Mesenchymal stem cell (in vitro differentiated cells and primary cell): ENCODE data around the gene DNTT.

Experiments used
- DNase-seq: peaks from one replicate; pipeline ENCODE4 v3.0.0-alpha.2; 2013
- H2AFZ ChIP-seq: one replicate; pipeline ENCODE4 v1.6.1; 2013; ENCODE audit warnings: low read depth, mild to moderate bottlenecking, control low read depth, inconsistent platforms, low read length, moderate library complexity
- H2AK5ac ChIP-seq: 2 replicates; pipeline ENCODE4 v1.6.1; 2013; ENCODE audit warnings: low read length, moderate library complexity, mild to moderate bottlenecking, inconsistent platforms; ENCODE audit not compliant: severe bottlenecking
- H2BK120ac ChIP-seq: one replicate; pipeline ENCODE4 v1.6.1; 2013; ENCODE audit warnings: low read depth, mild to moderate bottlenecking, inconsistent platforms, low read length, moderate library complexity
- H2BK12ac ChIP-seq, 2 experiments: one replicate each; pipeline ENCODE4 v1.6.1; 2013; ENCODE audit warnings: inconsistent platforms in 2 of 2, low read length in 2 of 2, mild to moderate bottlenecking in 2 of 2, moderate library complexity in 2 of 2, control low read depth in 1 of 2
- H2BK15ac ChIP-seq: one replicate; pipeline ENCODE4 v1.6.1; 2013; ENCODE audit warnings: mild to moderate bottlenecking, low read depth, inconsistent platforms; ENCODE audit not compliant: poor library complexity, severe bottlenecking
- H2BK5ac ChIP-seq: 2 replicates; pipeline ENCODE4 v1.6.1; 2013; ENCODE audit warnings: low read depth, mild to moderate bottlenecking, low read length, control low read depth, inconsistent platforms; ENCODE audit not compliant: poor library complexity, severe bottlenecking
- H3K14ac ChIP-seq, 2 experiments: one replicate each; pipeline ENCODE4 v1.6.1; 2013; ENCODE audit warnings: inconsistent platforms in 2 of 2, low read length in 2 of 2, control low read depth in 1 of 2, mild to moderate bottlenecking in 1 of 2, moderate library complexity in 1 of 2
- H3K18ac ChIP-seq, 2 experiments: one replicate each; pipeline ENCODE4 v1.6.1; 2013; ENCODE audit warnings: inconsistent platforms in 2 of 2, low read length in 2 of 2, control low read depth in 1 of 2, low read depth in 1 of 2, mild to moderate bottlenecking in 1 of 2
- H3K23ac ChIP-seq, 2 experiments: one replicate each; pipeline ENCODE4 v1.6.1; 2013; ENCODE audit warnings: inconsistent platforms in 2 of 2, low read length in 2 of 2, mild to moderate bottlenecking in 2 of 2, moderate library complexity in 2 of 2, control low read depth in 1 of 2
- H3K27ac ChIP-seq: 2 replicates; pipeline ENCODE4 v1.5.1; 2013; ENCODE audit warnings: mild to moderate bottlenecking, moderate library complexity, low read length, control low read depth, inconsistent platforms; ENCODE audit not compliant: poor library complexity, severe bottlenecking
- H3K27me3 ChIP-seq, 2 experiments: 2 replicates each; pipeline versions ENCODE4 v1.6.1 to v1.7.0; 2013; ENCODE audit warnings: low read length in 2 of 2, mild to moderate bottlenecking in 2 of 2, moderate library complexity in 2 of 2, control low read depth in 1 of 2, inconsistent platforms in 1 of 2; ENCODE audit not compliant: control insufficient read depth in 1 of 2, insufficient read depth in 1 of 2
- H3K36me3 ChIP-seq, 2 experiments: 2 replicates each; pipeline versions ENCODE4 v1.6.1 to v1.7.0; 2013; ENCODE audit warnings: low read length in 2 of 2, control low read depth in 1 of 2, inconsistent platforms in 1 of 2, low read depth in 1 of 2, mild to moderate bottlenecking in 1 of 2; ENCODE audit not compliant: insufficient read depth in 2 of 2, control insufficient read depth in 1 of 2
- H3K4ac ChIP-seq, 2 experiments: one replicate each; pipeline ENCODE4 v1.6.1; 2013; ENCODE audit warnings: inconsistent platforms in 2 of 2, low read length in 2 of 2, mild to moderate bottlenecking in 2 of 2, moderate library complexity in 2 of 2, control low read depth in 1 of 2, low read depth in 1 of 2
- H3K4me1 ChIP-seq: 2 replicates; pipeline ENCODE4 v1.6.1; 2013; ENCODE audit warnings: low read depth, low read length, control low read depth; ENCODE audit not compliant: control insufficient read depth, insufficient read depth
- H3K4me2 ChIP-seq: 2 replicates; pipeline ENCODE4 v1.6.1; 2013; ENCODE audit warnings: low read length, mild to moderate bottlenecking, inconsistent platforms; ENCODE audit not compliant: poor library complexity, severe bottlenecking
- H3K4me3 ChIP-seq, 2 experiments: 2 replicates each; pipeline versions ENCODE4 v1.5.1 to v1.7.0; 2013; ENCODE audit warnings: low read length in 2 of 2, mild to moderate bottlenecking in 2 of 2, control low read depth in 1 of 2, low read depth in 1 of 2; ENCODE audit not compliant: insufficient read depth in 1 of 2
- H3K79me1 ChIP-seq: replicated peaks from 2 replicates; pipeline ENCODE4 v1.6.1; 2013; ENCODE audit warnings: mild to moderate bottlenecking, control low read depth, low read length, inconsistent platforms; ENCODE audit not compliant: poor library complexity, severe bottlenecking
- H3K9ac ChIP-seq: 2 replicates; pipeline ENCODE4 v1.7.0; 2013; ENCODE audit warnings: mild to moderate bottlenecking, low read length, moderate library complexity
- H3K9me3 ChIP-seq: 2 replicates; pipeline ENCODE4 v1.7.0; 2013; ENCODE audit warnings: mild to moderate bottlenecking, low read length; ENCODE audit not compliant: control insufficient read depth
- H4K8ac ChIP-seq: one replicate; pipeline ENCODE4 v1.6.1; 2013; ENCODE audit warnings: inconsistent platforms, mild to moderate bottlenecking, low read length, moderate library complexity
- H4K91ac ChIP-seq: one replicate; pipeline ENCODE4 v1.6.1; 2013; ENCODE audit warnings: mild to moderate bottlenecking, low read length, inconsistent platforms
- WGBS: methylation state at CpG from one replicate; pipeline ENCODE4 v1.1.7; 2013; ENCODE audit warnings: mixed read lengths; 5-methylcytosine and 5-hydroxymethylcytosine counted together

DNTT gene

DNA sequence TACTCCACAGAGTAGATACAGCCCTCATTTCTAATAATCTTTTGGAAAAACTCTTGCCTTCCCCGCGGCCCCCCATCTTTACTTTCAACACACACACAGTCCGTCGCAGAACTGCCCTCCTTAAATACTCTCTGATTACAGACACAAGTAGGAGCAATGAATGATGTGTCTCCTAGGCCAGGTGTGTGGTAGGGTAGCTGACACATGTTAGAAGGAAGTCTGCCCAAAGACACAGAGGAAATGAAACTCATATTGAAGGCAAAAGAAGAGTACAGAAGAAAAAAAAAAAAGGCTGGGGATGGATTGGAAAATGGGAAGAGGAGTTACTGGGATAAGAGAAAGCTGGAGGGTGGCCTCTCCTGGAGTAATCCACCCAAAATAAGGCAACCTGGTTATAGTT, 39.9 kb downstream of the DNTT start:
- Histone ChIP-seq H4K8ac (no peak overlapping the region), H2BK120ac (no peak overlapping the region), H3K4me3 (no peak overlapping the region), H3K9me3 (peaks cover 11% of the 10 kb centered on the region), H3K4me2 (no peak overlapping the region), H3K4me1 (no peaks in the 10 kb centered on the region), H3K36me3 (no peaks in the 10 kb centered on the region), H3K14ac (no peak overlapping the region), H3K4ac (no peak overlapping the region), H3K18ac (no peak overlapping the region), H3K27me3 (peaks cover 4 to 11% of the 10 kb centered on the region in 2 experiments), H2BK15ac (no peak overlapping the region), H3K23ac (no peak overlapping the region), H3K79me1 (no peaks in the 10 kb centered on the region), H3K9ac (no peak overlapping the region), H2BK12ac (no peak overlapping the region), H2AFZ (no peak overlapping the region), H2BK5ac (no peak overlapping the region), H4K91ac (no peak overlapping the region), H2AK5ac (no peak overlapping the region), H3K27ac (no peak overlapping the region)
- 100% methylated on average over 4 of the region's 4 CpGs for WGBS
- no peak for DNase-seq

DNA sequence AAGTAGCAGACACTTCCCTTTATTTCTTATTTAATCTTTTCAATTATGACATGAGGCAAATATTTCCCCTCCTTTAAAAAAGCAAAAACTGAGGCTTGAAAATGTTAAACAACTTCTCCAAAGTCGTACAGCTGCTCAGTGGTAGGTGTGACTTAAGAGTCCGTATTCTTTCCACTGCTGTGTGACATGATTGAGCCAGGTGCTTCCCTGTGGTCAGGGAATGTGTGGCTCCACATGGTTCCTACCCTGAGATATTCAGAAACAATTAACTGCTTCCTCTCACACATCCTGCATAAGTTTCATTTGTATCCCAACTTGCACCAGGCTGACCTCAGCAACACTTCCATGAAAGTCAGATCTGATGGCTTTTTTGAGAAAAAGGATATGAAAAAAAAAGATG, 41.0 kb downstream of the DNTT start:
- Histone ChIP-seq H3K4me2 (no peak overlapping the region), H3K23ac (no peak overlapping the region), H2BK120ac (no peak overlapping the region), H4K8ac (no peak overlapping the region), H3K27ac (no peak overlapping the region), H2BK12ac (no peak overlapping the region), H3K27me3 (peaks cover 4 to 16% of the 10 kb centered on the region in 2 experiments), H3K4ac (no peak overlapping the region), H3K14ac (no peak overlapping the region), H3K9me3 (peaks cover 11% of the 10 kb centered on the region), H3K9ac (no peak overlapping the region), H3K18ac (no peak overlapping the region), H2BK5ac (no peak overlapping the region), H2BK15ac (no peak overlapping the region), H2AK5ac (no peak overlapping the region), H3K4me3 (no peak overlapping the region), H4K91ac (no peak overlapping the region), H3K4me1 (no peaks in the 10 kb centered on the region), H3K79me1 (no peaks in the 10 kb centered on the region), H3K36me3 (no peaks in the 10 kb centered on the region), H2AFZ (no peak overlapping the region)
- no peak for DNase-seq
- WGBS: 50% methylated on average over 2 of the region's 2 CpGs

DNA sequence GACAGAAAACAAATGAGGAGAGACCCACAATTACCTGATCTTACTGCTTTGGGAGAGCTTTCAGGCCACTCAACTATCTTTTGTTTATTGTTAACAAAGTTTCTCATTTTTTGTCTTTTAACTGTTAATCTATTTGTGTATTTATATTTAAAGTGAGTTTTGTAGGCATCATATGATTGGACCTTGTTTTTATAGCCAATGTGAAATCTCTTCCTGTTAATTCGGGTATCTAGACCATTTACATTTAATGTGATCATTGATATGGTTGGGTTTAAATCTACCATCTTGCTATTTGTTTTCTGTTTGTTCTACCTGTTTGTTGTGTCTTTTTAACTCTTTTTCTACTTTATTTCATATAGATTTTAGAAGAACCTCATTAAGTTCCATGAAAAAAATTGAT, 42.1 kb downstream of the DNTT start:
- Histone ChIP-seq H3K27ac (no peak overlapping the region), H2BK120ac (no peak overlapping the region), H2BK12ac (no peak overlapping the region), H4K91ac (no peak overlapping the region), H2AFZ (no peak overlapping the region), H2BK5ac (no peak overlapping the region), H3K4ac (no peak overlapping the region), H3K9me3 (peaks cover 11% of the 10 kb centered on the region), H3K4me3 (no peak overlapping the region), H3K4me2 (no peak overlapping the region), H3K4me1 (no peaks in the 10 kb centered on the region), H3K36me3 (no peaks in the 10 kb centered on the region), H3K27me3 (peaks cover 6 to 16% of the 10 kb centered on the region in 2 experiments), H4K8ac (no peak overlapping the region), H3K18ac (no peak overlapping the region), H3K23ac (no peak overlapping the region), H3K79me1 (no peaks in the 10 kb centered on the region), H2AK5ac (no peak overlapping the region), H3K9ac (no peak overlapping the region), H3K14ac (no peak overlapping the region), H2BK15ac (no peak overlapping the region)
- 57% methylated on average over 1 of the region's 1 CpG for WGBS
- no peak for DNase-seq

DNA sequence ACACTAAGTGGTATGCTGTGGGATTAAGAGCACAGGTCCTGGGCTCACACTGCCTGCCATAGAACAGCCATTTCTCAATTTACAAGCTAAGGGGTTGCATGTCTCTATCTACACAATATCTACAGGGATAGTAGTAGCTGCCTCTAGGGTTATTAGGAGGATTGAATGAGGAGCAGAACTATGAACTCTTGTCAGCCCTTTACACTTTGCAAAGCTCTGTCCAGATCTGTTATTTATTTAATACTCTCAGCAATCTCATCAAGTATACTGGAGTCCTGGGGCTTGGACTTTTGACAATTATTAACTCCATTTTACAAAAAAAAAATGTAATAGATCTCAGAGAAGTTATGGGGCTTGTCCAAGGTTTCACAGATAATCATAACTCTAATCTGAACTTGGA, 47.8 kb downstream of the DNTT start:
- no peak overlapping the region for H3K4ac ChIP-seq
- H3K79me1 ChIP-seq: no peaks in the 10 kb centered on the region
- no peak overlapping the region for H3K18ac ChIP-seq
- DNase-seq: no peak
- no peak overlapping the region for H3K23ac ChIP-seq
- no peak overlapping the region for H2AFZ ChIP-seq
- H2BK120ac ChIP-seq: no peak overlapping the region
- H3K9ac ChIP-seq: no peak overlapping the region
- H3K4me1 ChIP-seq: no peaks in the 10 kb centered on the region
- H2BK5ac ChIP-seq: no peak overlapping the region
- H2BK12ac ChIP-seq: no peak overlapping the region
- H3K9me3 ChIP-seq: no peaks in the 10 kb centered on the region
- H3K27me3 ChIP-seq: peaks cover 29 to 30% of the 10 kb centered on the region in 2 experiments
- H3K4me2 ChIP-seq: no peak overlapping the region
- no peak overlapping the region for H3K4me3 ChIP-seq
- no peaks in the 10 kb centered on the region for H3K36me3 ChIP-seq
- H3K27ac ChIP-seq: no peak overlapping the region
- no peak overlapping the region for H4K8ac ChIP-seq
- H2AK5ac ChIP-seq: no peak overlapping the region
- H2BK15ac ChIP-seq: no peak overlapping the region
- H4K91ac ChIP-seq: no peak overlapping the region
- H3K14ac ChIP-seq: no peak overlapping the region
